GM18519 (cell line): ENCODE results near the gene ABO.
"Not testable (repeated sequence)": the region's sequence is repeated elsewhere in the genome, so short reads cannot be mapped to it uniquely, and the experiment has no call there.

Experiments
- ATAC-seq: cut with Tn5 transposase; IDR thresholded peaks from one replicate; pipeline ENCODE4 v1.9.1; 2021; ENCODE audit warnings: mild to moderate bottlenecking, moderate library complexity; ENCODE audit not compliant: unreplicated experiment, low FRiP score

ABO gene

DNA sequence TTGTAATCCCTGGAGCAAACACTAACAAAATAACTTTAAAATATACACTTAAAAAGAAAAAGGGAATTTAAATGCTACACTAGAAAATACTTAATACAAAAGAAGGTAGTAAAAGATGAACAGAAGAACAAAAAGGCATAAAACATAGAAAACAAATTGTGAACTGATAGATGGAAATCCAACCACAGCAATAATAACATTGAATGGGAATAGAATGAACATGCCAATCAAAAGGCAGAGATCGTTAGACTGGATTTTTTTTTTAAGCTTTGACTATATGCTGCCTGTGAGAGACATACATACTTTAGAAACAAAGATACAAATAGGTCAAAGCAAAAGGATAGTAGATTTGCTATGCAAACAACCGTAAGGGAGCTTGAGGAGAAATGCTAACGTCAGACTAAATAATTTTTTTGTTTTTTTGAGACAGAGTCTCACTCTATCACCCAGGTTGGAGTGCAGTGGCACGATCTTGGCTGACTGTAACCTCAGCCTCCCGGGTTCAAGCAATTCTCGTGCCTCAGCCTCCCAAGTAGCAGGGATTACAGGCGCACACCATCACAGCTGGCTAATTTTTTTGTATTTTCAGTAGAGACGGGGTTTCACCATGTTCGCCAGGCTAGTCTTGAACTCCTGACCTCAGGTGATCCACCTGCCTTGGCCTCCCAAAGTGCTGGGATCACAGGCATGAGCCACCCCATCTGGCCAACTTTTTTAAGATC lies 6.5 kb downstream of the ABO start:
- no peak for ATAC-seq

DNA sequence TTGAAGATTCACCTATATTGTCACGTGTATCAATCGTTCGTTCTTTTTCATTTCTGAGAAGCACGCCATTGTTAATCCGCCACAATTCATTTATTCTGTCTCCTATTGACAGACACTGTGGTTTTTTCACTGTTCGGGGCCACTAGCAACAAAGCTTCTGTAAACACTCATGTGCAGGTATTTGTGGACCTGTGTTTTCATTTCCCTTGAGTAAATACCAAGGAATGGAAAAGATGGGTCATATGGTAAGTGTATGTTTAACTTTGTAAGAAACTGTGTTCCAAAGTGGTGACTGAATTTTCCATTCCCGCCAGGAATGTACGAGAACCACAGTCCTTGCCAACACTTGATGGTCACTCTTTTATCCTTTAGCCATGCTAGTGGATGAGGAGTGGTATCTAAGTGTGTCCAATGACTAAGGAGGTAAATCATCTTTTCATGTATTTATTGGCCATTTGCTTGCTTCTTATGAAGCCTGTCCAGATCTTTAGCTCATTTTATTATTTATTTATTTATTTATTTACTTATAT lies 10.7 kb downstream of the ABO start:
- no peak for ATAC-seq

GRCh38 chr9:133263557-133263956 lies 11.4 kb downstream of the ABO start:
- ATAC-seq = no peak

- no peak for ATAC-seq
Measured at GRCh38 chr9:133262226-133262625, 12.8 kb downstream of the ABO start.

DNA sequence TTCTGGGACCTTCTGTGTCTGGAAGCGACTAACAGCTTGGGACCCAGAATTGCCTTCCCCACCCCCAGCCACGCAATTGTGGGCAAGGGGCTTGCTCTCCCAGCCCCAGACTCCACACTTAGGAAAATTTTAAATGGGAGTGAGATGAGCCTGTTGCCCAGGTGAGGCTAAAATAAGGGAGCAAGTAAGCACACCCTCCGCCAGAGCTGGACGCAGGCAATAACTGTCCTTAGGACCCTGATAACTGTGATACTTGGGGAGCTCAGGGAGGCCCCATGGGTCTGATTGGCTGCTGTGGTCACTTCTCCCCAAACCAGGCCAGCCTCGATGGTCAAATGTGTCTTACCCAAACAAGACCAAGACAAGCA lies 13.3 kb downstream of the ABO start:
- no peak for ATAC-seq

- ATAC-seq = no peak
Measured at GRCh38 chr9:133261103-133261752, 13.8 kb downstream of the ABO start.

- ATAC-seq = no peak
Measured at GRCh38 chr9:133260334-133261102, 14.5 kb downstream of the ABO start.

GRCh38 chr9:133258061-133259015 lies 16.7 kb downstream of the ABO start:
- no peak for ATAC-seq

DNA sequence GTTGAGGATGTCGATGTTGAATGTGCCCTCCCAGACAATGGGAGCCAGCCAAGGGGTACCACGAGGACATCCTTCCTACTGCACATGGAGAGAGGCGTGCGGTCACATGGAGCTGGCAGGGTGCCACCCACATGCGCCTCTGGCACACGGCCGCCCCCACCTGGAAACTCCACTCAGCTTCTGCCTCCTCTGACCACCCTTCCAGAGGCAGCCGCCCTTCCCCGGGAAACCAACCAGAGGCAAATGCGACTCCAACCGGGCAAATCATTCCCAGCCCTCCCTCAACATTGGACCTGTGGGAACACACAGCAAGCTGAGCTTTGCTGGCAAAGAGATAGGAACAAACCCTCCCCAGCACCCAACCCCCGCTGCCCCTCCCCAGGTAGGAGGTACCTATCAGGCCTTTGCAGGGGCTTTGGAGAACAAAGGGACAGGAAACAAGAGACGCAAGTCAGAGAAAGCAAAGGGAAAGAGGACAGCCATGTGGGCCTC lies 17.5 kb downstream of the ABO start:
- no peak for ATAC-seq

GRCh38 chr9:133256686-133257091 lies 18.3 kb downstream of the ABO start:
- ATAC-seq = no peak

DNA sequence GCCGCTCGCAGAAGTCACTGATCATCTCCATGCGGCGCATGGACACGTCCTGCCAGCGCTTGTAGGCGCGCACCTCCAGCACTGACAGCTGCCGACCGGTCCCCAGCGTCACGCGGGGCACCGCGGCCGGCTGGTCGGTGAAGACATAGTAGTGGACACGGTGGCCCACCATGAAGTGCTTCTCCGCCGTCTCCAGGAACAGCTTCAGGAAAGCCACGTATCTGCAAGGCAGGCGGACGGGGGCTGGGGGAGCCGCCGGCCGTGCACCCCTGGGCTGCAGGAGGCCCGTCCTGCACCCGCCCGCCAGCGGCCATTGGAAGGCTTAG lies 18.9 kb downstream of the ABO start:
- no peak for ATAC-seq

DNA sequence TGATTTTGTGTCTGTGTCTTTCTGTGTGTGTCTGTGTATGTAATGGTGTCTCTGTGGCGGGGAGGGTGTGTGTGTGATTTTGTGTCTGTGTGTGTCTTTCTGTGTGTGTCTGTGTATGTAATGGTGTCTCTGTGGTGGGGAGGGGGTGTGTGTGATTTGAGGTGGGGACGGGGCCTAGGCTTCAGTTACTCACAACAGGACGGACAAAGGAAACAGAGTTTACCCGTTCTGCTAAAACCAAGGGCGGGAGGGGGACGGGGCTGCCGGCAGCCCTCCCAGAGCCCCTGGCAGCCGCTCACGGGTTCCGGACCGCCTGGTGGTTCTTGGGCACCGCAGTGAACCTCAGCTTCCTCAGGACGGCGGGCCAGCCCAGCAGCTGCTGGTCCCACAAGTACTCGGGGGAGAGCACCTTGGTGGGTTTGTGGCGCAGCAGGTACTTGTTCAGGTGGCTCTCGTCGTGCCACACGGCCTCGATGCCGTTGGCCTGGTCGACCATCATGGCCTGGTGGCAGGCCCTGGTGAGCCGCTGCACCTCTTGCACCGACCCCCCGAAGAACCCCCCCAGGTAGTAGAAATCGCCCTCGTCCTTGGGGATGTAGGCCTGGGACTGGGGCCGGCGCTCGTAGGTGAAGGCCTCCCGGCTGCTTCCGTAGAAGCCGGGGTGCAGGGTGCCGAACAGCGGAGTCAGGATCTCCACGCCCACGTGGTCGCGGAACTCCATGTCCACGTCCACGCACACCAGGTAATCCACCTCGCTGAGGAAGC lies 19.4 kb downstream of the ABO start:
- ATAC-seq = no peak

- no peak for ATAC-seq
Measured at GRCh38 chr9:133254471-133254870, 20.5 kb downstream of the ABO start.

- ATAC-seq = no peak
Measured at GRCh38 chr9:133253268-133253667, 21.7 kb downstream of the ABO start.

DNA sequence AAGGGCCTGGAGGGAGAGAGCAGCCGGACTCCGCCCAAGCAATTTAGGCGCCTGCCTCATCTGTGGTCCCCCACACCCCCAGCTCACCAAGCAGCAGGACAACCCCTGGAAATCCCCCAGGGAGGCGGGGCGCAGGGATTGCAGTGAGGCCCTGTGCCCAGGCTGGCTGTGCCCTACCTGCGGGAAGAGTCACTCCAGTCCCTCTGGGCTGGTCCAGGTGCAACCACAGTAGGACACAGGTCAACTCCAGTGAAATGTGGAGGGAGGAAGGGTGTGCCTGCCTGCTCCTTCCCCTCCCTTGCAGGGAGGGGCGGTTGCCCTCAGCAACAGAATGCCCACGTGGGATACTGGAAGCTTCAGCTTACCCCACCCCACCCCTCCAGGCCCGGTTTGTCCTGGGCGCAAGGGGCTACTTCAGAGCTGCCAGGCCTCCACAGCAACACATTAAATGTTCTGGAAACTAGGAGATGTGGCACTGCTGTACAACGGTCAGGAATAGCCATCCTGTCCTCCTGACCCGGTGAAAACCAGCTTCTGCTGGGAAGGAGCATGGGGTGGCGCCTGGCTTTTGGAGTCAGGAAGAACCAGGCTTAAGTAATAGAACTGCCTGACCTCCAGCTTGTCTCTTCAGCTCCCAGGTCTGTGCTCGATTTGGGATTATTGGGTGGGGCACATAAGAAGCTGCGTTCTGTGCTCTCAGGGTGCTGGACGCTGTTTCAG lies 22.5 kb downstream of the ABO start:
- ATAC-seq = no peak

DNA sequence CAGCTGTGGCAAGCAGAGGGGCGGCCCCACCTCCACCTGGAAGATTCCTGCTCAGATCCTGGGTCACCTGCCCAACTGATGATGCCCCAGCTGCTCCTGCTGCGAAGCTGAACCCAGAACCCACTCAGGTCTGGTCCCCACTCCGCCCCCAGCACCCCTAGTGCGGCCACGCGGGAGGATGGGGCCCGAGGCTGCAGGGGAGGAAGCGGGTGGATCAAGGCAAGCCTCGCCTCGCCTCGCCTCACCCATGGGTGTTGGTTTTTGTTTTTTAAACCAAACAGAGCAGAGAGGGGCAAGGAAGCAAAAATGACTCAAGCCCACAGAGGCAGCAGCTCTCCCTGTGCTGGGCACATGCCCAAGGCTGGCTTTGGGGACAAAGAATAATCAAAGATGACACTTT lies 23.2 kb downstream of the ABO start:
- no peak for ATAC-seq

DNA sequence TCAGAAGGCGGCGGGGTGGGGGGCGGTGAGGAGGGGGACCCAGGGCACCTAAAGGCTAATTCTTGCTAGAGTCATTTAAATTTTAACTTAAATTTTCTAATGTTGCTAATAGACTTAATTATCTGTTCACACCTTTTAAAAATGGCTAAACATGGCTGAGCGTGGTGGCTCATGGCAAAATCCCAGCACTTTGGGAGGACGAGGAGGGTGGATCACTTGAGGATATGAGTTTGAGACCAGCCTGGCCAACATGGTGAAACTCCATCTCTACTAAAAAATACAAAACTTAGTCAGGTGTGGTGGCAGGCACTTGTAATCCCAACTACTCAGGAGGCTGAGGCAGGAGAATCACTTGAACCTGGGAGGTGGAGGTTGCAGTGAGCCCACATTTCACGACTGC lies 23.8 kb downstream of the ABO start:
- not testable (repeated sequence) for ATAC-seq

- ATAC-seq = no peak
Measured at GRCh38 chr9:133250741-133251170, 24.2 kb downstream of the ABO start.

DNA sequence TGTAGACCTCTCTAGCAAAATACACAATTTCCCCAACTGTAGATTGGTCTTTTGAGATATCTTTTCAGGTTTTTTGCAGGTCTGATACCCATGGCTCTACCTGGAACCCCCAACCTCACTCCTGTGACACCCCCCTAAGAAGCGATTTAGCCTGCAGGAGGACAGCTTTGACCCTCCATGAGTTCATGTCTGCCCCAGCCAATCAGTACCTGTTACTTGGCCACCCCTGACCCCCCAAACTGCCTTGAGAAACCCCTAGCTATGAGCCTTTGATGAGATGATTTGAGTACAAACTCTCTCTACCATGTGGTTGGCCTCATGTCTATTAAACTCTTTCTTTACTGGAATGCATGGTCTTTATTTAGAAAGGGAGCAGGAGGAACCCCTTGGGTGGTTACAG lies 25.7 kb downstream of the ABO start:
- ATAC-seq = no peak
